NCI-H345 treated with DMSO at 0.1 percent for 48 hours (cell line): ENCODE results near the gene GC.
"Not testable (repeated sequence)": the region's sequence is repeated elsewhere in the genome, so short reads cannot be mapped to it uniquely, and the experiment has no call there.

Experiments used
- DNase-seq: peaks from one replicate; lab custom pipeline; 2025; ENCODE audit not compliant: unreplicated experiment; lab: John Stamatoyannopoulos, UW

GC gene

GRCh38 chr4:71783972-71784371, at the start of gene GC:
Gene GC, minus strand, starts transcription at chr4:71784079. Its CDS starts 61 bp downstream, at chr4:71784018.
- DNase-seq = no peak

DNA sequence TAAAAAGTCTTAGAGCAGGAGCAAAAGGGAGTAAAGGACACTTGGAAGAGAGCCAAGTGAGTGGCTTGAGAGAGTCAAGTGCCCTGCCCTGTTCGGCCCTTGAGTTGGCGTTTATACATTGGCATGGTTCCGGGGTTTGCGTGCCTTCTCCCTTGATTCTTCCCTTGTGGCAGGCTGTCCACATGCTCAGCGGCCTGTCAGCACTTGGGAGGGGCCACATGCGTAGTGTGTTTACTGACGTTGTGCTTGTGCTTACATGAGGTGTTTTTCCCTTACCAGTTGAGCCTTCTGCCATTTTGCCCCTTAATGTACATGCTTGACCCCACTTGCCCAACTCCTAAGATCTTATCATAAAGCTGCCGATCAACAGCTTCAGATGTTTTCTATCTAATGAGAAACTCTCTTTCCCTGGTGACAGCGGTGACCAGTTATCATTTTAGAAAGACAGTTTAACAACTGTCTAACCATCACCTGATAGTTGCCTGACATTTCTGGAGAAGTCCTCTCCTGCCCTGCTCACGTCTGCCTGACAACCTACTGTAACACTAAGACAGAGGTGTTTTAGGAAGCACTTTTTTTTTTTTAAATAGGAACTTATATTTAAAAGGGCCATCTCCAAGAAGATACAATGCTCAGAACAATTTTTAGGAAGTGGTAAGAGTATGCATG, 49.5 kb upstream of the GC start:
- DNase-seq = no peak

- no peak for DNase-seq
Observed at GRCh38 chr4:71832049-71832448, 48.2 kb upstream of the GC start.

GRCh38 chr4:71830497-71831190, 46.8 kb upstream of the GC start:
- no peak for DNase-seq

GRCh38 chr4:71828470-71828869, 44.6 kb upstream of the GC start:
- DNase-seq = no peak

DNA sequence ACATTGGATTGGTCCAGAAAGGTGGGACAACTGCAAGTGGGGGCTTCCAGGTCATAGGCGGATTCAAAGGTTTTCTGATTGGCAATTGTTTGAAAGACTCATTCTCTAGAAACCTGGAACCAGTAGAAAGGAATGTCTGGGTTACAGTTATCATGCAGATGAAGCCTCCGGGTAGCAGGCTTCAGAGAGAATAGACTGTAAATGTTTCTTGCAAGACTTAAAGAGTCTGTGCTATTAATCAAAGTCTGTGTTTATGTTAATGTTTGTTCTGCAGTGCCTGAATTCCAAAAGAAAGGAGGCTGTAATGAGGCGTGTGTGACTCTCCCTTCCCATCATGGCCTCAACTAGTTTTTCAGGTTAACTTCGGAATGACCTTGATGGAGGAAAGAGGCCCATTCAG, 43.9 kb upstream of the GC start:
- DNase-seq = no peak

GRCh38 chr4:71816676-71817303, 32.9 kb upstream of the GC start:
- no peak for DNase-seq

DNA sequence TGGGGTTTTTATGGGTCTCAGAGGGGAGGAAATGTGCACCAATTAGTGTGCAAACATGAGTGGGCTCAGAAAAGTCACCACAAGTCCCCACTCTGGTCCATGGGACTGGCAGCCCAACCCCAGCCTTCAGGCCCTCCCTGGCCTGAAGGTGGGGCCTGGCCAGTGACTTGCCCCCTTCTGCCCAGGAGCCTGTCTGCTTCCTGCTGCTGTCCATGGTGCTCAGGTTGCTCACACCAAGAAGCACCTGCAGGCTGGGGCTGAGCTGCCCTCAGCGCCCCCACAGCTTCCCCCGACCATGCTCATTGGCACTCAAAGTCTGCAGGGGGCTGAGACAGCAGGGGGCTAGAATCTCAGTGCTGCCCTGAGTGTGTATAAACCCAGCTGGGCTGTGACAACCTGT, 30.6 kb upstream of the GC start:
- no peak for DNase-seq

DNA sequence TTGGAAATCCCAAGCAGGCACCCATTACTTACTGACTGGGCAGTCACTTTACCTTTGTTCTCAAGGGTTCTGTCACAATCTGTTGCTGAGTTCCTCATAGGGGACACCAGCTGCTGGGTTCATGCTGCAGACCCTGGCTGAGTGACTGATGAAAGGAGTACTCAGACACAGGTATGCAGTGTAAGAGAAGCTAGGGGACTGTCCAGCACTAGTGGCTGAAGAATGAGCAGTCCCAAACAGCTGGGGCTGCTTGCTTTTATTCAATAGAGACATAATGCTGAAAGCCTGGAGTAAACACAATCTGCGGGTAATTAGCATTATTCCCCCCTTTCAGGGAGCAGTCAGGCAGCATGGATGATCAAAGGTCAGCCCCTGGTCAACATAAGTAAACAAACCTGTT, 25.9 kb upstream of the GC start:
- DNase-seq = not testable (repeated sequence)

DNA sequence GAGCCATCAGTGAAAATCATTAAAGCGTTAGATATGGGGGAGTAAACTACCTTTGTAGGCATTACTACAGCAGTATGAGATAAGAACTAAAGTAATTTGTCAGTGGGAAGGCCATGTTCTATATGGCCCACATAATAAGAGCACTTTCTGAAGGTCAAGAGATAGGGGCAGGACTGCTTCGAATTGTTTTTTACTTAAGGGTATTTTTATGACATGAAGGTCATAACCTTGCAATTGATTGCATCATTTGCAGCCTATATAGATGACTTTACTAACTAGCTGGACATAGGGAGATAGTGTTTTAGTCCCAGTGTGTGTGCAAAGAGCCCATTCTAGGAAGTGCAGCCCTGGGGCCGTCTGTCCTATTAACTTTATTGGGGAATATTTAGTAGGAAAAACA, 23.6 kb upstream of the GC start:
- no peak for DNase-seq

DNA sequence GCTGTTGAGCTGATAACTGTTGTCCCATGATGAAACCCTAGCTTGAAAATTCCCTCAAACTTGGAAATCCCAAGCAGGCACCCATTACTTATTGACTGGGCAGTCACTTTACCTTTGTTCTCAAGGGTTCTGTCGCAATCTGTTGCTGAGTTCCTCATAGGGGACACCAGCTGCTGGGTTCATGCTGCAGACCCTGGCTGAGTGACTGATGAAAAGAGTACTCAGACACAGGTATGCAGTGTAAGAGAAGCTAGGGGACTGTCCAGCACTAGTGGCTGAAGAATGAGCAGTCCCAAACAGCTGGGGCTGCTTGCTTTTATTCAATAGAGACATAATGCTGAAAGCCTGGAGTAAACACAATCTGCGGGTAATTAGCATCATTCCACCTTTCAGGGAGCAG, 21.4 kb upstream of the GC start:
- DNase-seq = not testable (repeated sequence)

DNA sequence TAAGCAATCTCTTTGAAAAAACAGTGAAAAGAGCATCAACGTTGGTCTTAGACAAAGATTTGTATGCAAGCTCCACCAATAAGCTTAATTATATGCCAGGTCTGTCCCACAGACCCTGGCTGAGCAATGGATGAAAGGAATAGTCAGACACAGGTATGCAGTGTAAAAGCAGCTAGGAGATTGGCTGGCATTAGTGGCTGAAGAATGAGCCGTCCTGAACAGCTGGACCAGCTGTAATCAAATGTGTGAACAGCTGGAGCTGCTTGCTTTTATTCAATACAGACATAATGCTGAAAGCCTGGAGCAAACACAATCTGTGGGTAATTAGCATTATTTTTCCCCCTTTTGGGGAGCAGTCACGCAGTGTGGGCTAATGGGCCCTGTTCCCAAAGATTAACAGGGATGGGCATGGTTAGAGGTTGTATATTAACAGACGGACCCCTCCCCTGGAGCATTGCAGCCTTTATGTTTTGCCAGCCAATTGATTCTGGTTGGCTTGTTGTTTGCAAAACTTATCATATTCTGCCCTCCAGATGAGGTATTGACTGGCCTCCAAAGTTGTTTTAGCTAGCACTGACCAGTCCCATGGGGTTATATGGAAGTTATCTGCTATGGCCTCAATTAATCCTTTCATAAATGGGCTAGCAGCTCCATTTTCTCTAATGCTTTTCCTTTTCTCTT, 20.3 kb upstream of the GC start:
- not testable (repeated sequence) for DNase-seq

- no peak for DNase-seq
Observed at GRCh38 chr4:71785959-71786358, 2.1 kb upstream of the GC start.

GRCh38 chr4:71784569-71785197, 804 bp upstream of the GC start:
- no peak for DNase-seq

- no peak for DNase-seq
Observed at GRCh38 chr4:71777891-71778290, 6.0 kb downstream of the GC start.

GRCh38 chr4:71775449-71775848, 8.4 kb downstream of the GC start:
- no peak for DNase-seq

GRCh38 chr4:71774136-71774535, 9.7 kb downstream of the GC start:
- no peak for DNase-seq

- no peak for DNase-seq
Observed at GRCh38 chr4:71773004-71773403, 10.9 kb downstream of the GC start.

- DNase-seq = no peak
Observed at GRCh38 chr4:71772592-71772991, 11.3 kb downstream of the GC start.

DNA sequence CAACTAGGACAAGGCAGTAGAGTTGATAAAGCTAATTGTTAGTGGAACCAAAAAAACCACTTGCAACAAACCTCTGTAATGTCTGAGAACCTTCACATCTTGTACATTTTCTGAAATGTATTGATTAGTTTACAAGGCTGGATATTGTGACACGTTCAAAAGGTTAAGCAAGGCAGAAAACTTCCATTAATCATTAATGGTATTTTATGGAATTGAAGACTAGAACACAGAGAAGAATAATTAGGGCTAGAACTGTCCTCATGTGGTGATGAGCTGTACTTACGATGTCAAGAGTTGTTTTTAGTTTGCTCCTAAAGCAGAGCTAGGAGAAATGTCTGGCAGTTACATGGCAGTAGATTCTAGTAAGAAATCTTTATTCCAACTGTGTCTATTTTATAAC, 12.3 kb downstream of the GC start:
- DNase-seq = no peak

GRCh38 chr4:71769434-71769833, 14.4 kb downstream of the GC start:
- DNase-seq = no peak
